OCI-LY3 (cell line): Measurements from ENCODE around the gene WDR93.
"Not testable (repeated sequence)": the region's sequence is repeated elsewhere in the genome, so short reads cannot be mapped to it uniquely, and the experiment has no call there.

Source experiments
- H2AFZ ChIP-seq: fragments of 200-600, 300-600 bp; shearing (Covaris generic); 2 replicates; pipeline ENCODE4 v1.6.0; 2014; ENCODE audit warnings: antibody characterized with exemption, low read depth, low read length
- H3K27ac ChIP-seq: fragments of 200-600, 300-600 bp; sonication (generic); 2 replicates; pipeline ENCODE4 v1.5.1; 2014; ENCODE audit warnings: mild to moderate bottlenecking, low read length, moderate library complexity, mixed read lengths
- H3K27me3 ChIP-seq: fragments of 200-600, 300-600 bp; sonication (generic); 2 replicates; pipeline ENCODE4 v1.6.1; 2014; ENCODE audit warnings: low read depth, low read length, mixed read lengths
- H3K36me3 ChIP-seq: fragments of 200-600, 300-600 bp; sonication (generic); replicated peaks from 2 replicates; pipeline ENCODE3; 2014; ENCODE audit warnings: low read depth, low read length, mixed read lengths
- H3K4me1 ChIP-seq: fragments of 300-600, 200-600 bp; sonication (generic); 2 replicates; pipeline ENCODE4 v1.6.1; 2014; ENCODE audit warnings: low read length, mixed read lengths
- H3K4me2 ChIP-seq: fragments of 200-600, 300-600 bp; sonication (generic); 2 replicates; pipeline ENCODE4 v1.6.1; 2014; ENCODE audit warnings: low read length, mixed read lengths
- H3K4me3 ChIP-seq: fragments of 300-600, 200-600 bp; sonication (generic); 2 replicates; pipeline ENCODE4 v1.5.1; 2014; ENCODE audit warnings: antibody characterized with exemption, mild to moderate bottlenecking, low read length, moderate library complexity
- H3K79me2 ChIP-seq: fragments of 300-600, 200-600 bp; shearing (Covaris generic); 2 replicates; pipeline ENCODE4 v1.6.1; 2014; ENCODE audit warnings: mild to moderate bottlenecking, low read length, mixed read lengths
- H3K9ac ChIP-seq: fragments of 300-600, 200-600 bp; shearing (Covaris generic); 2 replicates; pipeline ENCODE4 v1.6.0; 2014; ENCODE audit warnings: mild to moderate bottlenecking, low read length, moderate library complexity
- H3K9me3 ChIP-seq: fragments of 200-600, 300-600 bp; shearing (Covaris generic); 2 replicates; pipeline ENCODE4 v1.6.1; 2014; ENCODE audit warnings: low read length, mixed read lengths; ENCODE audit not compliant: insufficient read depth
- H4K20me1 ChIP-seq: fragments of 200-600, 300-600 bp; sonication (generic); 2 replicates; pipeline ENCODE4 v1.6.1; 2016; ENCODE audit warnings: low read length, mixed read lengths; ENCODE audit not compliant: insufficient read depth
- EZH2phosphoT487 ChIP-seq: fragments of 200-600 bp; shearing (Covaris generic); IDR thresholded peaks from 2 replicates; pipeline ENCODE4 v1.6.1; 2018; ENCODE audit warnings: antibody characterized with exemption, mixed run types, low read depth
- TF ChIP-seq, protein P1 (sequence below): fragments of 200-600, 300-600 bp; sonication (generic); IDR thresholded peaks from 2 replicates; pipeline ENCODE4 v1.5.1; 2014; ENCODE audit warnings: antibody characterized with exemption, low read length, low read depth

The WDR93 gene

GRCh38 chr15:89787944-89788343 is 97.3 kb downstream of the WDR93 start:
- H3K4me2 ChIP-seq, result no peak overlapping the region
- no peaks in the 10 kb centered on the region for H3K27me3 ChIP-seq
- H3K27ac ChIP-seq, result no peak overlapping the region
- H3K9ac ChIP-seq, result no peak overlapping the region
- H3K79me2 ChIP-seq, result no peaks in the 10 kb centered on the region
- H3K9me3 ChIP-seq, result peaks cover 10% of the 10 kb centered on the region; the same call in 1 of the 2 replicates
- no peak overlapping the region for H3K4me3 ChIP-seq
- TF ChIP-seq, protein P1, sequence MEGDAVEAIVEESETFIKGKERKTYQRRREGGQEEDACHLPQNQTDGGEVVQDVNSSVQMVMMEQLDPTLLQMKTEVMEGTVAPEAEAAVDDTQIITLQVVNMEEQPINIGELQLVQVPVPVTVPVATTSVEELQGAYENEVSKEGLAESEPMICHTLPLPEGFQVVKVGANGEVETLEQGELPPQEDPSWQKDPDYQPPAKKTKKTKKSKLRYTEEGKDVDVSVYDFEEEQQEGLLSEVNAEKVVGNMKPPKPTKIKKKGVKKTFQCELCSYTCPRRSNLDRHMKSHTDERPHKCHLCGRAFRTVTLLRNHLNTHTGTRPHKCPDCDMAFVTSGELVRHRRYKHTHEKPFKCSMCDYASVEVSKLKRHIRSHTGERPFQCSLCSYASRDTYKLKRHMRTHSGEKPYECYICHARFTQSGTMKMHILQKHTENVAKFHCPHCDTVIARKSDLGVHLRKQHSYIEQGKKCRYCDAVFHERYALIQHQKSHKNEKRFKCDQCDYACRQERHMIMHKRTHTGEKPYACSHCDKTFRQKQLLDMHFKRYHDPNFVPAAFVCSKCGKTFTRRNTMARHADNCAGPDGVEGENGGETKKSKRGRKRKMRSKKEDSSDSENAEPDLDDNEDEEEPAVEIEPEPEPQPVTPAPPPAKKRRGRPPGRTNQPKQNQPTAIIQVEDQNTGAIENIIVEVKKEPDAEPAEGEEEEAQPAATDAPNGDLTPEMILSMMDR, result no peak
- no peak for TF ChIP-seq EZH2phosphoT487
- peaks cover 30% of the 10 kb centered on the region for H3K4me1 ChIP-seq
- H2AFZ ChIP-seq, result no peak overlapping the region
- H4K20me1 ChIP-seq, result no peaks in the 10 kb centered on the region
- peaks cover 10% of the 10 kb centered on the region for H3K36me3 ChIP-seq

- peaks cover 24% of the 10 kb centered on the region for H3K4me1 ChIP-seq
- not testable (repeated sequence) for H2AFZ ChIP-seq, H3K36me3 ChIP-seq, H3K79me2 ChIP-seq, H3K9ac ChIP-seq, H3K4me3 ChIP-seq, H3K27ac ChIP-seq, H3K27me3 ChIP-seq, H4K20me1 ChIP-seq, H3K4me2 ChIP-seq
- peaks cover 10% of the 10 kb centered on the region; the same call in 1 of the 2 replicates for H3K9me3 ChIP-seq
Observed at GRCh38 chr15:89788585-89788984, 98.0 kb downstream of the WDR93 start.

- H3K4me2 ChIP-seq, result no peak overlapping the region
- TF ChIP-seq EZH2phosphoT487, result no peak
- TF ChIP-seq, protein P1, result no peak
- H4K20me1 ChIP-seq, result no peaks in the 10 kb centered on the region
- peaks cover 10% of the 10 kb centered on the region for H3K36me3 ChIP-seq
- no peaks in the 10 kb centered on the region for H3K79me2 ChIP-seq
- peaks cover 10% of the 10 kb centered on the region; the same call in 1 of the 2 replicates for H3K9me3 ChIP-seq
- no peak overlapping the region for H3K4me3 ChIP-seq
- no peak overlapping the region for H3K9ac ChIP-seq
- H2AFZ ChIP-seq, result no peak overlapping the region
- no peaks in the 10 kb centered on the region for H3K27me3 ChIP-seq
- peaks cover 8% of the 10 kb centered on the region for H3K4me1 ChIP-seq
- H3K27ac ChIP-seq, result no peak overlapping the region
Observed at GRCh38 chr15:89790206-89790605, 99.6 kb downstream of the WDR93 start.

- H3K36me3 ChIP-seq, result peaks cover 10% of the 10 kb centered on the region
- no peak overlapping the region for H3K4me2 ChIP-seq
- peaks cover 10% of the 10 kb centered on the region; the same call in 1 of the 2 replicates for H3K9me3 ChIP-seq
- no peak overlapping the region for H3K9ac ChIP-seq
- no peak overlapping the region for H3K4me3 ChIP-seq
- H3K27me3 ChIP-seq, result no peaks in the 10 kb centered on the region
- H2AFZ ChIP-seq, result no peak overlapping the region
- H4K20me1 ChIP-seq, result no peaks in the 10 kb centered on the region
- peaks cover 3% of the 10 kb centered on the region for H3K4me1 ChIP-seq
- no peak for TF ChIP-seq EZH2phosphoT487
- TF ChIP-seq, protein P1, result no peak
- H3K79me2 ChIP-seq, result no peaks in the 10 kb centered on the region
- no peak overlapping the region for H3K27ac ChIP-seq
Observed at GRCh38 chr15:89790661-89791060, 100.0 kb downstream of the WDR93 start.
